ENCODE measurements around the gene RAB5B.
"Not testable (repeated sequence)": the region's sequence is repeated elsewhere in the genome, so short reads cannot be mapped to it uniquely, and the experiment has no call there.

Gene RAB5B

GRCh38 chr12:55983232-55983842 lies 9.5 kb downstream of the RAB5B start:
- ATAC-seq (ENCODE audit: low read depth) (peak; percentile 74), DNase-seq (ENCODE audit: low spot score in 2 of 2) (no peak)
- H3K27me3 Mint-ChIP-seq: no peaks in the 10 kb centered on the region
- H3K4me1 Mint-ChIP-seq: peaks cover 20% of the 10 kb centered on the region
- no peak overlapping the region for H3K4me3 Mint-ChIP-seq
- no peaks in the 10 kb centered on the region for H3K9me3 Mint-ChIP-seq
- H3K27ac Mint-ChIP-seq: peak overlapping the region; percentile 10
- peaks cover 9% of the 10 kb centered on the region for H3K36me3 Mint-ChIP-seq

- Mint-ChIP-seq H3K27ac (no peak overlapping the region), H3K27me3 (no peaks in the 10 kb centered on the region), H3K4me1 (peaks cover 12% of the 10 kb centered on the region), H3K9me3 (no peaks in the 10 kb centered on the region), H3K4me3 (no peak overlapping the region), H3K36me3 (peaks cover 12% of the 10 kb centered on the region)
- DNase-seq (ENCODE audit: low spot score in 2 of 2): no peak
- no peak for ATAC-seq (ENCODE audit: low read depth)
Observed at GRCh38 chr12:55984861-55985260, 11.0 kb downstream of the RAB5B start.

GRCh38 chr12:55985341-55985740 lies 11.5 kb downstream of the RAB5B start:
- Mint-ChIP-seq H3K27me3 (no peaks in the 10 kb centered on the region), H3K27ac (no peak overlapping the region)

GRCh38 chr12:55985976-55986375 lies 12.1 kb downstream of the RAB5B start:
- not testable (repeated sequence) for DNase-seq (ENCODE audit: low spot score in 2 of 2); H3K27me3 Mint-ChIP-seq; ATAC-seq (ENCODE audit: low read depth); H3K4me3 Mint-ChIP-seq; H3K27ac Mint-ChIP-seq; H3K9me3 Mint-ChIP-seq; H3K4me1 Mint-ChIP-seq
- H3K36me3 Mint-ChIP-seq: peaks cover 12% of the 10 kb centered on the region

More at GRCh38 chr12:55985341-55985740, 11.5 kb downstream of the RAB5B start:
- peaks cover 9% of the 10 kb centered on the region for H3K4me1 Mint-ChIP-seq
- H3K4me3 Mint-ChIP-seq: no peak overlapping the region
- no peaks in the 10 kb centered on the region for H3K9me3 Mint-ChIP-seq
- DNase-seq (ENCODE audit: low spot score in 2 of 2): no peak
- peaks cover 12% of the 10 kb centered on the region for H3K36me3 Mint-ChIP-seq
- no peak for ATAC-seq (ENCODE audit: low read depth)

- ATAC-seq (ENCODE audit: low read depth) (no peak), DNase-seq (ENCODE audit: low spot score in 2 of 2) (no peak)
- Mint-ChIP-seq H3K27ac (no peak overlapping the region), H3K27me3 (no peaks in the 10 kb centered on the region), H3K4me3 (no peak overlapping the region), H3K4me1 (peaks cover 2% of the 10 kb centered on the region), H3K36me3 (peaks cover 29% of the 10 kb centered on the region), H3K9me3 (no peaks in the 10 kb centered on the region)
Observed at GRCh38 chr12:55991110-55991509, 17.2 kb downstream of the RAB5B start.

GRCh38 chr12:55993230-55993853 lies 19.5 kb downstream of the RAB5B start:
- Mint-ChIP-seq H3K36me3 (peaks cover 27% of the 10 kb centered on the region), H3K4me1 (peaks cover 12% of the 10 kb centered on the region), H3K27ac (no peak overlapping the region), H3K4me3 (no peak overlapping the region), H3K27me3 (no peaks in the 10 kb centered on the region), H3K9me3 (no peaks in the 10 kb centered on the region)
- ATAC-seq (ENCODE audit: low read depth) (no peak), DNase-seq (ENCODE audit: low spot score in 2 of 2) (no peak)

DNA sequence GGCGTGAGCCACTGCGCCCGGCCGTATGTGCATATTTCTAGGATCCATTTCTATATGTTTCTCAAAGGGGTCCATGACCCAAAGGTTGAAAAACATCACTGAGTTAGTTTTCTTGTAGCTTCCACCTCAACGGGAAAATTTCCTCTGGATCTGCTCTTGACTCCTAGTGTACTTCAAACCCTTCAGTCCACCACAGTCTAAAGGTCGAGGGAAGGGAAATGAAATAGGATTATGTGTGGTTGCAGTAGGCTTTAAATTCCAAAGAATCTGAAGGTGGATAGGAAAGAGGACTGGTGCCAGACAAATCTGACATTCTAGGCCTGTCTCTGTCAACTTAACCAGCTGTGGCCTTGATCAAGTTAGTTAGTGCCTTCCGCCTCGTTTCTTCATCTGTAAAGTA lies 21.5 kb downstream of the RAB5B start:
- H3K27ac Mint-ChIP-seq: no peak overlapping the region
- peaks cover 12% of the 10 kb centered on the region for H3K4me1 Mint-ChIP-seq
- H3K27me3 Mint-ChIP-seq: no peaks in the 10 kb centered on the region
- H3K4me3 Mint-ChIP-seq: no peak overlapping the region
- DNase-seq (ENCODE audit: low spot score in 2 of 2): no peak
- no peak for ATAC-seq (ENCODE audit: low read depth)
- H3K9me3 Mint-ChIP-seq: no peaks in the 10 kb centered on the region
- H3K36me3 Mint-ChIP-seq: peaks cover 19% of the 10 kb centered on the region

- Mint-ChIP-seq H3K27ac (no peak overlapping the region), H3K4me3 (peak overlapping the region; percentile 79), H3K4me1 (peaks cover 12% of the 10 kb centered on the region), H3K9me3 (no peaks in the 10 kb centered on the region), H3K36me3 (peaks cover 13% of the 10 kb centered on the region), H3K27me3 (no peaks in the 10 kb centered on the region)
- DNase-seq (ENCODE audit: low spot score in 2 of 2) (peak; percentile 57 to 62), ATAC-seq (ENCODE audit: low read depth) (peak; percentile 73)
Observed at GRCh38 chr12:55996201-55996714, 22.4 kb downstream of the RAB5B start.

- Mint-ChIP-seq H3K27me3 (no peaks in the 10 kb centered on the region), H3K36me3 (peaks cover 8% of the 10 kb centered on the region), H3K9me3 (no peaks in the 10 kb centered on the region), H3K4me3 (peak within 1 kb of the TSS; percentile 79), H3K27ac (no peak within 1 kb of the TSS), H3K4me1 (peaks cover 12% of the 10 kb centered on the region)
- peak; percentile 65 for ATAC-seq (ENCODE audit: low read depth)
- no peak for DNase-seq (ENCODE audit: low spot score in 2 of 2)
Observed at GRCh38 chr12:55996715-55997534, 23.0 kb downstream of the RAB5B start, which contains the start of gene SUOX. Gene SUOX (plus strand): TSS chr12:55997276. CDS start chr12:56002222, 4,946 bp downstream.

DNA sequence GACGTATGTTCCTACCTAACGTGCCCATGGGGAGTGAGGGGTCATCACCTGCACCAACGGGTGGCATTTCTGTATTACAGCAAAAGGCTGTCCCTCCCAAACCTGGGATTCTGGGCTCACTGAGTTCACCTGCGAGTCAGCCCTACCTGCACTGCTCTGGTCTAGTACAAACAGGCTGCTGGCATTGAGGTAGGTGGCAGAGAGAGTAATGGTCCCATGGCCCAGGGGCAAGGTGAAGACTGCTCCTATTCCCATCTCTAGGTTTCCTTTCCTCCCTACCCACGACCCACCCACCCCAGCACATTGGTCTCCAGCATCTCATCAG lies 23.6 kb downstream of the RAB5B start:
- ATAC-seq (ENCODE audit: low read depth) (peak; percentile 26), DNase-seq (ENCODE audit: low spot score in 2 of 2) (no peak)
- Mint-ChIP-seq H3K9me3 (no peaks in the 10 kb centered on the region), H3K36me3 (peaks cover 2% of the 10 kb centered on the region), H3K27ac (no peak overlapping the region), H3K4me1 (peaks cover 12% of the 10 kb centered on the region), H3K4me3 (peak overlapping the region; percentile 79), H3K27me3 (no peaks in the 10 kb centered on the region)

- H3K27me3 Mint-ChIP-seq; H3K9me3 Mint-ChIP-seq; H3K4me3 Mint-ChIP-seq; H3K36me3 Mint-ChIP-seq; DNase-seq (ENCODE audit: low spot score in 2 of 2); H3K27ac Mint-ChIP-seq; ATAC-seq (ENCODE audit: low read depth): not testable (repeated sequence)
- peaks cover 12% of the 10 kb centered on the region for H3K4me1 Mint-ChIP-seq
Observed at GRCh38 chr12:55999522-55999921, 25.6 kb downstream of the RAB5B start.

DNA sequence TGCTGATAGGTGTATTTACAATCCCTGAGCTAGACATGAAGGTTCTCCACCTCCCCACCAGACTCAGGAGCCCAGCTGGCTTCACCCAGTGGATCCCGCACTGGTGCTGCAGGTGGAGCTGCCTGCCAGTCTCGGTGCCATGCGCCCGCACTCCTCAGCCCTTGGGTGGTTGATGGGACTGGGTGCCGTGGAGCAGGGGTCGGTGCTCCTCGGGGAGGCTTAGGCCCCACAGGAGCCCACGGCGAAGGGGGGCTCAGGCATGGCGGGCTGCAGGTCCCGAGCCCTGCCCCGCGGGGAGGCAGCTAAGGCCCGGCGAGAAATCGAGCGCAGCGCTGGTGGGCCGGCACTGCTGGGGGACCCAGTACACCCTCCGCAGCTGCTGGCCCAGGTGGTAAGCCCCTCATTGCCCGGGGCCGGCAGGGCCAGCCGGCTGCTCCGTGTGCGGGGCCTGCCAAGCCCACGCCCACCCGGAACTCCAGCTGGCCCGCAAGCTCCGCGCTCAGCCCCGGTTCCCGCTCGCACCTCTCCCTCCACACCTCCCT lies 26.2 kb downstream of the RAB5B start:
- not testable (repeated sequence) for H3K27ac Mint-ChIP-seq; H3K4me3 Mint-ChIP-seq; ATAC-seq (ENCODE audit: low read depth); H3K27me3 Mint-ChIP-seq; H3K9me3 Mint-ChIP-seq; DNase-seq (ENCODE audit: low spot score in 2 of 2); H3K36me3 Mint-ChIP-seq
- H3K4me1 Mint-ChIP-seq: peaks cover 12% of the 10 kb centered on the region

- no peak overlapping the region for H3K4me3 Mint-ChIP-seq
- DNase-seq (ENCODE audit: low spot score in 2 of 2) (no peak), ATAC-seq (ENCODE audit: low read depth) (no peak)
- H3K4me1 Mint-ChIP-seq: peaks cover 12% of the 10 kb centered on the region
- H3K9me3 Mint-ChIP-seq: no peaks in the 10 kb centered on the region
- H3K36me3 Mint-ChIP-seq: no peaks in the 10 kb centered on the region
- no peak overlapping the region for H3K27ac Mint-ChIP-seq
- no peaks in the 10 kb centered on the region for H3K27me3 Mint-ChIP-seq
Observed at GRCh38 chr12:56001487-56002100, 27.7 kb downstream of the RAB5B start.

DNA sequence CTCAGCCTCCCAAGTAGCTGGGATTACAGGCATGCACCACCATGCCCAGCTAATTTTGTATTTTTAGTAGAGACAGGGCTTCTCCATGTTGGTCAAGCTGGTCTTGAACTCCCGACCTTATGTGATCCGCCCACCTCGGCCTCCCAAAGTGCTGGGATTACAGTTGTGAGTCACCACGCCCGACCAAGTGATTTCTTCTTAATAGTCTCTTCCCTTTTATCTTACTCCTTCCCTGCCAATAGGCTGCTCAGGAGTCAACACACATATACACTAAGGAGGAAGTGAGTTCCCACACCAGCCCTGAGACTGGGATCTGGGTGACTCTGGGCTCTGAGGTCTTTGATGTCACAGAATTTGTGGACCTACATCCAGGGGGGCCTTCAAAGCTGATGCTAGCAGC lies 29.5 kb downstream of the RAB5B start:
- not testable (repeated sequence) for H3K36me3 Mint-ChIP-seq; H3K9me3 Mint-ChIP-seq; H3K4me3 Mint-ChIP-seq; DNase-seq (ENCODE audit: low spot score in 2 of 2); H3K27ac Mint-ChIP-seq; H3K27me3 Mint-ChIP-seq; ATAC-seq (ENCODE audit: low read depth)
- H3K4me1 Mint-ChIP-seq: peaks cover 11% of the 10 kb centered on the region
